Measurements from ENCODE around the gene WTIP. TPM values are rescaled to one million over a fixed set of nuclear protein-coding genes. Genes with fewer than 3 reads are reported as not detected.

The WTIP gene
- total and polyA plus RNA-seq, 2 donors (not counting 3 experiments of a cell fraction or from before 2014, with no cell fraction given): 22.4 to 25.7 TPM

GRCh38 chr19:34525001-34525400, 43.4 kb downstream of the WTIP start:
- Histone ChIP-seq H3K4me1 (ENCODE audit: control insufficient read depth, extremely low read depth, insufficient read depth, low read length) (no peaks in the 10 kb centered on the region), H2AFZ (ENCODE audit: low read depth, low read length) (no peak overlapping the region), H3K36me3 (ENCODE audit: control insufficient read depth in 2 of 2, extremely low read depth in 1 of 2, insufficient read depth in 2 of 2, low read length in 2 of 2) (no peaks in the 10 kb centered on the region), H3K27ac (ENCODE audit: insufficient read depth, low read depth, low read length) (no peak overlapping the region), H3K4me3 (replicated peaks in 1 of 3; ENCODE audit: insufficient read depth in 1 of 3, low read depth in 1 of 3, low read length in 3 of 3) (no peak overlapping the region), H3K9me3 (replicated peaks; ENCODE audit: control insufficient read depth, insufficient read depth, low read length) (no peaks in the 10 kb centered on the region), H4K20me1 (replicated peaks; ENCODE audit: control insufficient read depth, extremely low read depth, insufficient read depth, low read length) (no peaks in the 10 kb centered on the region), H3K9me1 (replicated peaks; ENCODE audit: control insufficient read depth, extremely low read depth, insufficient read depth, low read length) (no peaks in the 10 kb centered on the region), H3K4me2 (ENCODE audit: insufficient read depth, low read length) (no peak overlapping the region), H3K79me2 (ENCODE audit: control insufficient read depth, insufficient read depth, low read length) (no peaks in the 10 kb centered on the region), H3K9ac (replicated peaks; ENCODE audit: extremely low read depth, insufficient read depth, low read length) (no peak overlapping the region), H3K27me3 (ENCODE audit: control insufficient read depth in 2 of 2, insufficient read depth in 2 of 2, low read length in 2 of 2) (peaks cover 0 to 4% of the 10 kb centered on the region in 2 experiments)
- BruUV-seq (replicated peaks): no TSS peak
- CTCF ChIA-PET: no interaction called here
- POLR2A ChIA-PET: no interaction called here
- no peak for FAIRE-seq
- intact Hi-C loops (cut with micrococcal nuclease) (no loop called here), dilution Hi-C loops (cut with MboI; ENCODE audit: extremely low pct_ligation_motif_present, low sequenced_read_pairs) (no loop called here)
- no peak for TF ChIP-seq POLR2A (IDR thresholded peaks at IDR 0.05; ENCODE audit: low read depth, low read length)
- no peak for TF ChIP-seq CTCF (IDR thresholded peaks at IDR 0.05; ENCODE audit: extremely low read depth in 1 of 2, insufficient read depth in 1 of 2, low read depth in 1 of 2, low read length in 2 of 2)
- no peak for TF ChIP-seq MYC (IDR thresholded peaks at IDR 0.05; ENCODE audit: low read depth, low read length)
- TF ChIP-seq MAX (IDR thresholded peaks at IDR 0.05; ENCODE audit: insufficient read depth, insufficient read length): no peak
- TF ChIP-seq POLR2AphosphoS5 (IDR thresholded peaks at IDR 0.05; ENCODE audit: insufficient read depth, low read depth, low read length): no peak
- no peak for TF ChIP-seq GATA2 (IDR thresholded peaks at IDR 0.05; ENCODE audit: insufficient read depth, insufficient read length, low read depth, low read length)
- TF ChIP-seq FOS (IDR thresholded peaks at IDR 0.05; ENCODE audit: borderline replicate concordance, insufficient read depth, low read length): no peak
- no peak for TF ChIP-seq JUN (IDR thresholded peaks at IDR 0.05; ENCODE audit: borderline replicate concordance, insufficient read depth, insufficient read length, low read depth)
- TF ChIP-seq EZH2 (IDR thresholded peaks at IDR 0.05; ENCODE audit: borderline replicate concordance, low read depth, low read length, severe bottlenecking): no peak
- no peak for DNase-seq (ENCODE audit: low read depth, low spot score)

All from endothelial cell of umbilical vein (primary cell).